Fibroblast of skin of right biceps (primary cell): ENCODE results near the gene MPP2.
"Not testable (repeated sequence)": the region's sequence is repeated elsewhere in the genome, so short reads cannot be mapped to it uniquely, and the experiment has no call there.

Experiments used
- DNase-seq: peaks from one replicate; pipeline ENCODE4 v3.0.0-alpha.2; 2013

MPP2 gene

GRCh38 chr17:43873815-43874214 is 33.5 kb downstream of the MPP2 start:
- no peak for DNase-seq

- DNase-seq: no peak
Observed at GRCh38 chr17:43873091-43873490, 34.2 kb downstream of the MPP2 start.

- DNase-seq: no peak
Observed at GRCh38 chr17:43871946-43872690, 35.2 kb downstream of the MPP2 start.

GRCh38 chr17:43869031-43869430 is 38.3 kb downstream of the MPP2 start:
- not testable (repeated sequence) for DNase-seq

- DNase-seq: no peak
Observed at GRCh38 chr17:43868226-43868994, 38.9 kb downstream of the MPP2 start.

- no peak for DNase-seq
Observed at GRCh38 chr17:43864161-43864984, 43.0 kb downstream of the MPP2 start.

- DNase-seq: no peak
Observed at GRCh38 chr17:43861960-43862359, 45.4 kb downstream of the MPP2 start.

GRCh38 chr17:43860927-43861622 is 46.3 kb downstream of the MPP2 start:
- DNase-seq: no peak

GRCh38 chr17:43860077-43860725 is 47.1 kb downstream of the MPP2 start:
- peak; percentile 8 for DNase-seq

- DNase-seq: no peak
Observed at GRCh38 chr17:43857957-43858600, 49.3 kb downstream of the MPP2 start.

- no peak for DNase-seq
Observed at GRCh38 chr17:43857141-43857540, 50.2 kb downstream of the MPP2 start.

GRCh38 chr17:43856141-43856540 is 51.2 kb downstream of the MPP2 start:
- DNase-seq: no peak

- no peak for DNase-seq
Observed at GRCh38 chr17:43855061-43855460, 52.3 kb downstream of the MPP2 start.

- DNase-seq: no peak
Observed at GRCh38 chr17:43854498-43854897, 52.8 kb downstream of the MPP2 start.

GRCh38 chr17:43853546-43853945 is 53.8 kb downstream of the MPP2 start:
- no peak for DNase-seq

- no peak for DNase-seq
Observed at GRCh38 chr17:43852571-43852970, 54.8 kb downstream of the MPP2 start.

GRCh38 chr17:43849116-43849515 is 58.2 kb downstream of the MPP2 start:
- no peak for DNase-seq

- no peak for DNase-seq
Observed at GRCh38 chr17:43848601-43849000, 58.7 kb downstream of the MPP2 start.

GRCh38 chr17:43846963-43847371 is 60.4 kb downstream of the MPP2 start, which contains the start of gene CD300LG:
CD300LG (plus strand) TSS chr17:43847176; CDS start chr17:43847217, 41 bp downstream.
- DNase-seq: no peak

- DNase-seq: peak; percentile 64
Observed at GRCh38 chr17:43846221-43846712, 61.1 kb downstream of the MPP2 start.

GRCh38 chr17:43845766-43846165 is 61.6 kb downstream of the MPP2 start:
- DNase-seq: no peak
